ENCODE results near the gene AFF2. TPM values are rescaled to one million over a fixed set of nuclear protein-coding genes. Genes with fewer than 3 reads are reported as not detected.

AFF2 gene
- total RNA-seq, 1 experiment from 2014 or later: 0.19 TPM

DNA sequence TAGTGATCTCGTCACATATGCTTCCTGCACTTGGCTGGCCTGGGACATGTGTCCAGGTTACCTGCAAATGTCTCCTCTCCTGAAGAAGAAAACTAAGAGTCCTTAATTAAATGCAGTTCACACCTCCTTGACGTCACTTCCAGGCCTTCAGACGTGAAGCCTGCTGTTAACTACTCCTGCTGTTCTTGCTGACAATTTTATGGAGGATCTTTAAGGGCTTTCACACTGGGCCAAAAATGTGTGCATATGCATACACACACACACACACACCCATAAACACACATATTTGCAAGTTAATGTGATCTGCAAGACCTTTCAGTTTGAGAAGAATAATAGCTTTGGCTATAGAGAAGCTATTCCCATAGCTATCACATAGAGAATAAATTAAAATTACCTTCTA, 267.9 kb downstream of the AFF2 start:
- TF ChIP-seq, protein P1, sequence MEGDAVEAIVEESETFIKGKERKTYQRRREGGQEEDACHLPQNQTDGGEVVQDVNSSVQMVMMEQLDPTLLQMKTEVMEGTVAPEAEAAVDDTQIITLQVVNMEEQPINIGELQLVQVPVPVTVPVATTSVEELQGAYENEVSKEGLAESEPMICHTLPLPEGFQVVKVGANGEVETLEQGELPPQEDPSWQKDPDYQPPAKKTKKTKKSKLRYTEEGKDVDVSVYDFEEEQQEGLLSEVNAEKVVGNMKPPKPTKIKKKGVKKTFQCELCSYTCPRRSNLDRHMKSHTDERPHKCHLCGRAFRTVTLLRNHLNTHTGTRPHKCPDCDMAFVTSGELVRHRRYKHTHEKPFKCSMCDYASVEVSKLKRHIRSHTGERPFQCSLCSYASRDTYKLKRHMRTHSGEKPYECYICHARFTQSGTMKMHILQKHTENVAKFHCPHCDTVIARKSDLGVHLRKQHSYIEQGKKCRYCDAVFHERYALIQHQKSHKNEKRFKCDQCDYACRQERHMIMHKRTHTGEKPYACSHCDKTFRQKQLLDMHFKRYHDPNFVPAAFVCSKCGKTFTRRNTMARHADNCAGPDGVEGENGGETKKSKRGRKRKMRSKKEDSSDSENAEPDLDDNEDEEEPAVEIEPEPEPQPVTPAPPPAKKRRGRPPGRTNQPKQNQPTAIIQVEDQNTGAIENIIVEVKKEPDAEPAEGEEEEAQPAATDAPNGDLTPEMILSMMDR (IDR thresholded peaks at IDR 0.05; ENCODE audit: unreplicated experiment): no peak
- no peak overlapping the region for H3K27ac Mint-ChIP-seq (ENCODE audit: low read depth, unreplicated experiment)
- CTCF ChIA-PET: no interaction called here
- intact Hi-C loops (cut with micrococcal nuclease): no loop called here
- POLR2A ChIA-PET: no interaction called here
- peaks cover 9% of the 10 kb centered on the region for H3K9me3 Mint-ChIP-seq (ENCODE audit: unreplicated experiment)
- H3K36me3 Mint-ChIP-seq (ENCODE audit: insufficient read depth, unreplicated experiment): no peaks in the 10 kb centered on the region
- no peak overlapping the region for H3K4me3 Mint-ChIP-seq (ENCODE audit: unreplicated experiment)
- BruUV-seq (replicated peaks): no TSS peak
- DNase-seq (ENCODE audit: unreplicated experiment): no peak
- H3K27me3 Mint-ChIP-seq (ENCODE audit: insufficient read depth, unreplicated experiment): no peaks in the 10 kb centered on the region
- H3K4me1 Mint-ChIP-seq (ENCODE audit: insufficient read depth, unreplicated experiment): peaks cover 8% of the 10 kb centered on the region

DNA sequence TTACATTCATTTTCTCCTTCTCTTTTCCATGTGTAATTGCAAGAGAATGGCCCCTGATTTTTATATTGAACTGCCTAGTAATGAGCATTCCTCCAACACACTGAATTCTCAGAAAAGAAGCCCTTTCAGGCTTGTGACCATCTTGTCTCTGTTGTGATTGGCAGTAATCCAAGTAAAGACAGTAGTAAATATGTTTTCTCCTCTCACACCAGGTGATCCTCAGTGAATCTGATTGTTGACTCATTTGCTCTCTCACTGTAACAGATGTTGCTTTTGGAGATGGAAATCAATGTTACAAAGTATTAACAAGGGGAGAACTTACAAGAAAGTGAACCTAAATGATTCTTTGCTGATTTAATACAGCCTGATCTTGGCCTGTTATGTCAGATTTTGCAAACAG, 271.0 kb downstream of the AFF2 start:
- intact Hi-C loops (cut with micrococcal nuclease): no loop called here
- Mint-ChIP-seq H3K36me3 (ENCODE audit: insufficient read depth, unreplicated experiment) (no peaks in the 10 kb centered on the region), H3K9me3 (ENCODE audit: unreplicated experiment) (peaks cover 13% of the 10 kb centered on the region), H3K4me1 (ENCODE audit: insufficient read depth, unreplicated experiment) (peaks cover 8% of the 10 kb centered on the region), H3K27ac (ENCODE audit: low read depth, unreplicated experiment) (no peak overlapping the region), H3K27me3 (ENCODE audit: insufficient read depth, unreplicated experiment) (no peaks in the 10 kb centered on the region), H3K4me3 (ENCODE audit: unreplicated experiment) (no peak overlapping the region)
- ChIA-PET POLR2A (no interaction called here), CTCF (no interaction called here)
- BruUV-seq (replicated peaks): no TSS peak
- TF ChIP-seq, protein P1 (IDR thresholded peaks at IDR 0.05; ENCODE audit: unreplicated experiment): no peak
- peak; percentile 28 for DNase-seq (ENCODE audit: unreplicated experiment)

DNA sequence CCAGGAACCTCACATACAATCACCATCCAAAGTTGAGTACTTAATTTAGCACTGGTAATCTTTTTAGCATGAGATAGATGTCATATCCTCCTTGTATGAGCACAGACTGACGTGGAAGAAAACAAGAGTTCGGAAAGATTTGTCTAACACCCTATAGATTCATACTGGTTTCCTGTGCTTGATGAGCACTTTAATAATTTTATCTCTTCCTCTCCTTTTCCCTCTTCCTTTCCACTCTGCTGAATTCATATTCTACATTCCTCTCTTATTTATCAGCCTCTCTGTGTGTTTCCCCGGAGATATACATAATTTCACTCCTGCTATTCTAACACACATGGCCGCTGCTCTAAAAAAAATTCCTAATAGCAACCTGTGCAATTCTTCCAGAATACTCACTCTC, 273.9 kb downstream of the AFF2 start:
- Mint-ChIP-seq H3K27me3 (ENCODE audit: insufficient read depth, unreplicated experiment) (no peaks in the 10 kb centered on the region), H3K4me3 (ENCODE audit: unreplicated experiment) (no peak overlapping the region), H3K27ac (ENCODE audit: low read depth, unreplicated experiment) (no peak overlapping the region), H3K9me3 (ENCODE audit: unreplicated experiment) (peaks cover 16% of the 10 kb centered on the region), H3K36me3 (ENCODE audit: insufficient read depth, unreplicated experiment) (no peaks in the 10 kb centered on the region), H3K4me1 (ENCODE audit: insufficient read depth, unreplicated experiment) (peaks cover 8% of the 10 kb centered on the region)
- no peak for DNase-seq (ENCODE audit: unreplicated experiment)
- POLR2A ChIA-PET: no interaction called here
- CTCF ChIA-PET: no interaction called here
- TF ChIP-seq, protein P1 (IDR thresholded peaks at IDR 0.05; ENCODE audit: unreplicated experiment): no peak
- intact Hi-C loops (cut with micrococcal nuclease): no loop called here
- no TSS peak for BruUV-seq (replicated peaks)

DNA sequence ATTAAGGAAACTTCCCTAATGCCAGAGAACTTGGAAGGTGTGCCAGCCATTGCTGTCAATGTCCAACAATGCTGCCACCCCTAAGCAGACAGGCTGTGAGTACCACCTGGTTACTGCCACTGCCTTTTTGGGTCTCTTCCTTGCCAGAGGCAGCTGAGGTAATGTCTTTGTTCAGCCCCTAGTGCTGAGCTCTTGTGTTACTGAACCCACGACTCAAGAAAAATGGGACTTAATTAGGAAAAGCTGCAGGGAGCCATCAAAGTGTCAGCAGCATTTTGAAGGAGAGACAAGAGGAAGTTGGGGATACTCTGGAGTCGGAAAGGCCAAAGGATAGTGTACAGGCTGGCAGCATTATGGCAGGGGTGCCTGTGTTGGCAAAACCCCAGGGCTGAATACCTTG, 283.7 kb downstream of the AFF2 start:
- CTCF ChIA-PET: no interaction called here
- intact Hi-C loops (cut with micrococcal nuclease): no loop called here
- H3K4me1 Mint-ChIP-seq (ENCODE audit: insufficient read depth, unreplicated experiment): no peaks in the 10 kb centered on the region
- TF ChIP-seq, protein P1 (IDR thresholded peaks at IDR 0.05; ENCODE audit: unreplicated experiment): no peak
- H3K27me3 Mint-ChIP-seq (ENCODE audit: insufficient read depth, unreplicated experiment): no peaks in the 10 kb centered on the region
- H3K27ac Mint-ChIP-seq (ENCODE audit: low read depth, unreplicated experiment): no peak overlapping the region
- no peak for DNase-seq (ENCODE audit: unreplicated experiment)
- POLR2A ChIA-PET: no interaction called here
- H3K4me3 Mint-ChIP-seq (ENCODE audit: unreplicated experiment): no peak overlapping the region
- no peaks in the 10 kb centered on the region for H3K36me3 Mint-ChIP-seq (ENCODE audit: insufficient read depth, unreplicated experiment)
- H3K9me3 Mint-ChIP-seq (ENCODE audit: unreplicated experiment): peaks cover 13% of the 10 kb centered on the region
- no TSS peak for BruUV-seq (replicated peaks)
